ENCODE data around the gene BACH1. TPM values are rescaled to one million over a fixed set of nuclear protein-coding genes. Genes with fewer than 3 reads are reported as not detected.

Gene BACH1
- total RNA-seq, 1 donor from 2014 or later = 126 TPM

DNA sequence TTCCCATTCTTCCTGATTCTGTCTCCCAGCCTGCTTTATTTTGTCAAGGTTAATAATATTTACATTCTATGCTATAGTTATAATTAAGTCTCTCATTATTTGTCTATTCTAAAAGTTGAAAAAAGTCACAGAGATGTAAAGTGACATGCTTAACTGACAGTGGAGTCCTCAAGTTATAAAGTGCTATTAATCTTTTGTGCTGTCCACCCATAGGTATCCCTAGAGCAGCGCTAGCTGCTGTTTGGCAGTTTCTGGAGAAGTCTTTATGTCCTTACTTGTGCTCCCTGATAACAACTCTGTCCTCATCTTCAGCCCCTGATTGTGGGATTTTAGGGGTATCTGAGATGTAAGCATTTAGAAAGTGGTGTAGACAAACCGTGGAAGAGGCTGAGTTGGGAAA is 13.1 kb downstream of the BACH1 start:
- no peak overlapping the region for H3K9ac ChIP-seq (ENCODE audit: low read depth in 1 of 3, low read length in 3 of 3)
- no peak overlapping the region for H3K27ac ChIP-seq (ENCODE audit: low read depth, low read length)
- H3K36me3 ChIP-seq (ENCODE audit: control insufficient read depth in 3 of 3, insufficient read depth in 3 of 3, low read length in 3 of 3) = no peaks in the 10 kb centered on the region
- H3K4me1 ChIP-seq (ENCODE audit: control insufficient read depth in 3 of 3, insufficient read depth in 3 of 3, low read length in 3 of 3) = peaks cover 17 to 27% (median 24%) of the 10 kb centered on the region in 3 donors
- H3K27me3 ChIP-seq (ENCODE audit: control insufficient read depth in 3 of 3, insufficient read depth in 3 of 3, low read length in 3 of 3) = no peaks in the 10 kb centered on the region
- no peaks in the 10 kb centered on the region for H3K9me3 ChIP-seq (ENCODE audit: control insufficient read depth in 3 of 3, low read length in 3 of 3)
- no peak overlapping the region for H3K4me3 ChIP-seq (ENCODE audit: low read length in 3 of 3)

DNA sequence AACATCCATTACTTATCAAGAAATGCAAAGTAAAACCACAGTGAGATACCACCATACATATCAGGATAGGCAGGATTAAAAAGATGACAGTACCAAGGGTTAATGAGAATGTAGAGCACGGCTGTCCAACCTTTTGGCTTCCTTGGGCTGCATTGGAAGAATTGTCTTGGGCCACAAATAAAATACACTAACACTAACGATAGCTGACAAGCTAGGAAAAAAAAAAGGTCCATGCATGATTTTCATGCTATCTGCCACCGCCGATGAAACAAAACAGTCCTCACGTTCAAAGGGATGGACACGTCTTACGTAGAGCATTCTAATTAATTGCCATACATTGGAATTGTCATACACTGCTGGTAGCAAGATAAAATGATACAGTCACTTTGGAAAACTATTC is 14.3 kb downstream of the BACH1 start:
- no peak overlapping the region for H3K27ac ChIP-seq (ENCODE audit: low read depth, low read length)
- H3K27me3 ChIP-seq (ENCODE audit: control insufficient read depth in 3 of 3, insufficient read depth in 3 of 3, low read length in 3 of 3) = no peaks in the 10 kb centered on the region
- no peaks in the 10 kb centered on the region for H3K9me3 ChIP-seq (ENCODE audit: control insufficient read depth in 3 of 3, low read length in 3 of 3)
- H3K36me3 ChIP-seq (ENCODE audit: control insufficient read depth in 3 of 3, insufficient read depth in 3 of 3, low read length in 3 of 3) = no peaks in the 10 kb centered on the region
- H3K9ac ChIP-seq (ENCODE audit: low read depth in 1 of 3, low read length in 3 of 3) = no peak overlapping the region
- peaks cover 14 to 30% (median 28%) of the 10 kb centered on the region in 3 donors for H3K4me1 ChIP-seq (ENCODE audit: control insufficient read depth in 3 of 3, insufficient read depth in 3 of 3, low read length in 3 of 3)
- H3K4me3 ChIP-seq (ENCODE audit: low read length in 3 of 3) = no peak overlapping the region

DNA sequence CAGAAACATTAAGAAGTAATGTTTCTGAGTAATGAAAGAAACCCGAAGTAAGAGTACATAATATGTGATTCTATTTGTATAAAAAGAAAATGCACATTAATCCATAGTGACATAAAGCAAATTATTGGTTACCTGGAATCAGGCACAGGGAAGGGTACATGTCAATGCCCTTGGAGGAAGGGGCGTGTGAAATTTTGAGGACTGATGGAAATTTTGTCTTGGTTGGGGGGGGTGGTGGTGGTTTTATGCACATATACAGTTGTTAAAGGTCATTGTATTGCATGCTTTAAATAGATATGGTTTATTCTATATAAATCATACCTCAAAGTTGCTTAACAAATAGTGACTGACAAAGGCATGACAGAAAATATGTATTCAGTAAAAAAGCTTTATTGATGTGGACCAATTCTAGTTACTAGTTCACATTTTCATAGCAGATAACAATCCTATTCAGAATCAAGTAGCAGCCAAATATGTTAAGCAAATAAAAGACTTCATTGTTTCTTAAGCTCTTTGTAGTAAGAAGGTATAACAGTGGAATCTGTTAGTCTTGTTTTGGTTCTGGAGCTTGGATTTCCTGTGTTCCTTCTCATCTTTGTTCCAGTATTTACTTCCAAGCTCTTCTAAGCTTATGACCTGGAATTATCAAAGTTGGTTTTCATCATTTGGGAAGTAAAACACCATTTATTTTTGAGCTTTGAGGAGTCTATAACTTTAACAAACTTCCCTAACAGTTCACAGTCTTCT is 15.1 kb downstream of the BACH1 start:
- Histone ChIP-seq H3K4me1 (ENCODE audit: control insufficient read depth in 3 of 3, insufficient read depth in 3 of 3, low read length in 3 of 3) (peaks cover 19 to 38% (median 28%) of the 10 kb centered on the region in 3 donors), H3K27me3 (ENCODE audit: control insufficient read depth in 3 of 3, insufficient read depth in 3 of 3, low read length in 3 of 3) (no peaks in the 10 kb centered on the region), H3K9me3 (ENCODE audit: control insufficient read depth in 3 of 3, low read length in 3 of 3) (no peaks in the 10 kb centered on the region), H3K4me3 (ENCODE audit: low read length in 3 of 3) (no peak overlapping the region), H3K27ac (ENCODE audit: low read depth, low read length) (no peak overlapping the region), H3K9ac (ENCODE audit: low read depth in 1 of 3, low read length in 3 of 3) (no peak overlapping the region), H3K36me3 (ENCODE audit: control insufficient read depth in 3 of 3, insufficient read depth in 3 of 3, low read length in 3 of 3) (no peaks in the 10 kb centered on the region)

DNA sequence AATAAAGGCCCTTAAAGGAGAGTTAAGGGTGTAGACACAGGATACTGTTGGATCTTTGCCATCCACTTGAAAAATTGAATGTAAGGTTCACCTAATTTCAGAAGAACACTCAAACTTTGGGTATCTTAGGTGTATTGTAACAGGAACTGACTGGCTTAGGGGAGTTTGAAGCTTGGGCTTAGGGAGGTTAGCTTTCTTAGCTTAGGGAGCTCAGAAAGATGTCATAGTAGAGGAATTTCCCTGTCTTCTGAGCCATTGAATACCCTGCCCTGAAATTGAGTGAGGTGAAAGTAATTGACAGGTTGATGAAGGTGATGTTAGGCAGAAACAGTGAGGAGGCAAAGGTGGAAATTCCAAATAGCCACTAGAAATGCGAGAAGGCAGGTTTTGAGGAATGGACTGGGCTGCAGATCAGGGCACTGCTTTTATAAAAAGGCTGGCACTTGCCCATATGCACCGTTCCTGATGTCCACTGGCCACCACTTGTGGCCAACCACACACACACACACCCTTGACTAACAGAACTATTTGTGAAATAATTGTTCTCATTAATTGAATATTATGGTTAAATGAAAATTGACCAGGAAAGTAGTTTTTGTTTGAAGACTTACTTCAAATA is 16.5 kb downstream of the BACH1 start:
- Histone ChIP-seq H3K9me3 (ENCODE audit: control insufficient read depth in 3 of 3, low read length in 3 of 3) (no peaks in the 10 kb centered on the region), H3K4me1 (ENCODE audit: control insufficient read depth in 3 of 3, insufficient read depth in 3 of 3, low read length in 3 of 3) (peaks cover 19 to 44% (median 28%) of the 10 kb centered on the region in 3 donors), H3K36me3 (ENCODE audit: control insufficient read depth in 3 of 3, insufficient read depth in 3 of 3, low read length in 3 of 3) (no peaks in the 10 kb centered on the region), H3K9ac (ENCODE audit: low read depth in 1 of 3, low read length in 3 of 3) (no peak overlapping the region), H3K27ac (ENCODE audit: low read depth, low read length) (no peak overlapping the region), H3K27me3 (ENCODE audit: control insufficient read depth in 3 of 3, insufficient read depth in 3 of 3, low read length in 3 of 3) (no peaks in the 10 kb centered on the region), H3K4me3 (ENCODE audit: low read length in 3 of 3) (no peak overlapping the region)

DNA sequence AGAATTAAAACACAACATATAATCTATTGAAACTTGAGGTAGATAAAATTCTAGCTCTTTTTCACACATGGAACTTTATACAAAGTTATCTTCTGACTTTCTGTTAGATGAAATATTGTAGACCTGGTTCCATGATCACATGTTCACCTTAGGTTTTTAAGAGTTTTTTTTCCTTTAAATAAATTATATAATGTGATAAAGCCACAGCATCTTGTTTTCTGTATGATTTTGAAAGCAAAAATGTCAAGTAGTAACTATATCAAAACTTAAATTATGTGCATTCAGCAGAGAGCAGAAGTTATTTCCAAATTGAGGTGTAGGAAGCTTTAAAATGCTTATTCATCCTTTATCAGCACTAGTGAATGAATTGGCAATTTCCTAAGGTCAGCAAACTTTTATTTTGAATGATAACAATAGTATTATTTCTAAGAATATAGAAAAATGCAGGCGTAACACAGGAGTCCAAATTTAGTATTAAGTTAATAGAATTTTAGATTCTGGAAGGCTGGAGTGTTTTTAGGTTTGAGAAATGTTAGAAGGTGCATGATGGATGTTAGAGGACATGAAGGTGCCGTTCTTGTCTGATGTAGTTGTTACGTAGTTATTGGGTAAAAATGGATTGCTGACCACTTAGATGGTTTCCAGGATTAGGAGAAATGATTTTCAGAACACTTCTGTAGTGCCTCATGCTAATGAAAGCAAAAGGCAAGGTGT is 17.5 kb downstream of the BACH1 start:
- no peak overlapping the region for H3K27ac ChIP-seq (ENCODE audit: low read depth, low read length)
- H3K36me3 ChIP-seq (ENCODE audit: control insufficient read depth in 3 of 3, insufficient read depth in 3 of 3, low read length in 3 of 3) = peaks cover 0 to 1% (median 0%) of the 10 kb centered on the region in 3 donors
- no peaks in the 10 kb centered on the region for H3K9me3 ChIP-seq (ENCODE audit: control insufficient read depth in 3 of 3, low read length in 3 of 3)
- H3K27me3 ChIP-seq (ENCODE audit: control insufficient read depth in 3 of 3, insufficient read depth in 3 of 3, low read length in 3 of 3) = no peaks in the 10 kb centered on the region
- H3K4me1 ChIP-seq (ENCODE audit: control insufficient read depth in 3 of 3, insufficient read depth in 3 of 3, low read length in 3 of 3) = peaks cover 19 to 44% (median 28%) of the 10 kb centered on the region in 3 donors
- no peak overlapping the region for H3K4me3 ChIP-seq (ENCODE audit: low read length in 3 of 3)
- H3K9ac ChIP-seq (ENCODE audit: low read depth in 1 of 3, low read length in 3 of 3) = no peak overlapping the region

DNA sequence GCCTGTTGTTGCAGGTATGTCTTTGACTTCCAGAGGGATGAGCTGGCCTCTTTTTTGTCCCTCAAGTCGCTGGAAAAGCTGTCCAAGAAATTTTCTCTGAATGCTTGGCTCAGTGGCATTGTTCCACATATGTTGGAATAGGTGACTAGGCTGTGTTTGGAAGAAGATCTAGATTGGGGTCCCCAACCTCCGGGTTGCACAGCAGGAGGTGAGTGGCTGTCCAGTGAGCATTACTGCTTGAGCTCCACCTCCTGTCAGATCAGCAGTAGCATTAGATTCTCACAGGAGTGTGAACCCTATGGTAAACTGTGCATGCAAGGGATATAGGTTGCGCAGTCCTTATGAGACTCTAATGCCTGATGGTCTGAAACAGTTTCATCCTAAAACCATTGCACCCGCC is 18.1 kb downstream of the BACH1 start:
- no peaks in the 10 kb centered on the region for H3K27me3 ChIP-seq (ENCODE audit: control insufficient read depth in 3 of 3, insufficient read depth in 3 of 3, low read length in 3 of 3)
- no peaks in the 10 kb centered on the region for H3K9me3 ChIP-seq (ENCODE audit: control insufficient read depth in 3 of 3, low read length in 3 of 3)
- peaks cover 19 to 44% (median 28%) of the 10 kb centered on the region in 3 donors for H3K4me1 ChIP-seq (ENCODE audit: control insufficient read depth in 3 of 3, insufficient read depth in 3 of 3, low read length in 3 of 3)
- no peak overlapping the region for H3K4me3 ChIP-seq (ENCODE audit: low read length in 3 of 3)
- H3K27ac ChIP-seq (ENCODE audit: low read depth, low read length) = no peak overlapping the region
- peaks cover under 1 to 4% (median 3%) of the 10 kb centered on the region in 3 donors for H3K36me3 ChIP-seq (ENCODE audit: control insufficient read depth in 3 of 3, insufficient read depth in 3 of 3, low read length in 3 of 3)
- H3K9ac ChIP-seq (ENCODE audit: low read depth in 1 of 3, low read length in 3 of 3) = no peak overlapping the region

DNA sequence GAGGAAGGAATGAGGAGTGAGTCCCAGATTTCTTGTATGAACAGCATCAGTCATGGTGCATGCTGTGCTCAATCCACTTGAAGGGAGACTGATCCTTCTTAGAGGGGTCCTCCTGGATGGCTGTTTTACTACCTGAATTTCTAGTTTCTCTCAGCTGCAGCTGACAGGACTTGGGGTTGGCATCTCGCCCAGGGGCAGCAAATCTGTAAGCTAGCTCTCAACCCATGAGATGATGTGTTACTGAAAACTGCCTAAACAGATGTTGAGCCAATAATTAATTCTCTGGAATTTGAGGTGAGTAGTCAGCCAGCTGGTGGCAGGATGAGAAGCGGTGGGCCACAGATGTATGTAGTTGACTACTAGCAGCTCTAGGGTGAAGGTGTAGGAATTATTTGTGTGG is 19.6 kb downstream of the BACH1 start:
- Histone ChIP-seq H3K9me3 (ENCODE audit: control insufficient read depth in 3 of 3, low read length in 3 of 3) (no peaks in the 10 kb centered on the region), H3K9ac (ENCODE audit: low read depth in 1 of 3, low read length in 3 of 3) (no peak overlapping the region), H3K4me1 (ENCODE audit: control insufficient read depth in 3 of 3, insufficient read depth in 3 of 3, low read length in 3 of 3) (peaks cover 19 to 39% (median 28%) of the 10 kb centered on the region in 3 donors), H3K36me3 (ENCODE audit: control insufficient read depth in 3 of 3, insufficient read depth in 3 of 3, low read length in 3 of 3) (peaks cover 4 to 11% (median 9%) of the 10 kb centered on the region in 3 donors), H3K27me3 (ENCODE audit: control insufficient read depth in 3 of 3, insufficient read depth in 3 of 3, low read length in 3 of 3) (no peaks in the 10 kb centered on the region), H3K4me3 (ENCODE audit: low read length in 3 of 3) (no peak overlapping the region), H3K27ac (ENCODE audit: low read depth, low read length) (no peak overlapping the region)

DNA sequence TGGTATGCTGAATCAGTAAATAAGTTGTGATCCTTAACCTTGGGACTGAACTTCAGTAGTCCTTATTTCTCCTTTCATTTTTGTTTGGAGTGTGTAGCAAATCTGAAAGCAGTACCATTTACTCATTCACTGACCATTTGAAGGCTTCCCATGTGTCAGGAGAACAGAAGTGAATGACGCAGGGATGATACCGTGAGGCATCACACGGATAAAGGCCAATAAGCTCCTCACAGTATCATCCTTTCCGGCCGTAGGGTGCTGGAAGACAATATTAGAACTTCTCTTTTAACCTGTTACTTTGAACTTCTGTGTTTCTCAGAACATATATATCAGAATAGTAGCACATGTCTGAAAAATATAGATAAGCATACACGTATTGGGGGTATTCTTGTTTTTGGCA is 21.3 kb downstream of the BACH1 start:
- H3K27ac ChIP-seq (ENCODE audit: low read depth, low read length) = no peak overlapping the region
- H3K9me3 ChIP-seq (ENCODE audit: control insufficient read depth in 3 of 3, low read length in 3 of 3) = no peaks in the 10 kb centered on the region
- peaks cover 13 to 30% (median 16%) of the 10 kb centered on the region in 3 donors for H3K4me1 ChIP-seq (ENCODE audit: control insufficient read depth in 3 of 3, insufficient read depth in 3 of 3, low read length in 3 of 3)

DNA sequence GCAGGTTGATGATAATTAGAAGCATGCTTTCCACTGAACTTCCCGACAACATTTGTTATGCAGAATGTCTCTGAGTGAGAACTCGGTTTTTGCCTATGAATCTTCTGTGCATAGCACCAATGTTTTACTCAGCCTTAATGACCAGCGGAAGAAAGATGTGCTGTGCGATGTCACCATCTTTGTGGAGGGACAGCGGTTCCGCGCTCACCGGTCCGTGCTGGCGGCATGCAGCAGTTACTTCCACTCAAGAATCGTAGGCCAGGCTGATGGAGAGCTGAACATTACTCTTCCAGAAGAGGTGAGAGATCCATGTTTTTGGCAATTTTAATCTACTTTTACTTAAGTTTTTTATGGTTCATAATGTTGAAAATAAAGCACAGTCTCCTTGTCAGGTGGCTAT is 22.5 kb downstream of the BACH1 start:
- Histone ChIP-seq H3K27ac (ENCODE audit: low read depth, low read length) (no peak overlapping the region), H3K4me3 (ENCODE audit: low read length in 3 of 3) (no peak overlapping the region), H3K4me1 (ENCODE audit: control insufficient read depth in 3 of 3, insufficient read depth in 3 of 3, low read length in 3 of 3) (peaks cover 5 to 27% (median 11%) of the 10 kb centered on the region in 3 donors), H3K27me3 (ENCODE audit: control insufficient read depth in 3 of 3, insufficient read depth in 3 of 3, low read length in 3 of 3) (no peaks in the 10 kb centered on the region), H3K9ac (ENCODE audit: low read depth in 1 of 3, low read length in 3 of 3) (no peak overlapping the region), H3K36me3 (ENCODE audit: control insufficient read depth in 3 of 3, insufficient read depth in 3 of 3, low read length in 3 of 3) (peaks cover 4 to 14% (median 9%) of the 10 kb centered on the region in 3 donors), H3K9me3 (ENCODE audit: control insufficient read depth in 3 of 3, low read length in 3 of 3) (no peaks in the 10 kb centered on the region)

More for the DNA sequence above, 21.3 kb downstream of the BACH1 start:
- H3K27me3 ChIP-seq (ENCODE audit: control insufficient read depth in 3 of 3, insufficient read depth in 3 of 3, low read length in 3 of 3) = no peaks in the 10 kb centered on the region
- peaks cover 4 to 13% (median 9%) of the 10 kb centered on the region in 3 donors for H3K36me3 ChIP-seq (ENCODE audit: control insufficient read depth in 3 of 3, insufficient read depth in 3 of 3, low read length in 3 of 3)
- no peak overlapping the region for H3K9ac ChIP-seq (ENCODE audit: low read depth in 1 of 3, low read length in 3 of 3)
- no peak overlapping the region for H3K4me3 ChIP-seq (ENCODE audit: low read length in 3 of 3)
